Osteoblast (primary cell): ENCODE measurements around the gene SAMD4A. TPM values are rescaled to one million over a fixed set of nuclear protein-coding genes. Genes with fewer than 3 reads are reported as not detected.

Source experiments
- DNase-seq: peaks from one replicate; pipeline ENCODE4 v3.0.0; 2011; ENCODE audit warnings: low spot score, mixed read lengths; ENCODE audit not compliant: insufficient read length; ENCODE audit errors: missing footprints
- H2AFZ ChIP-seq: 2 replicates; pipeline ENCODE4 v1.6.0; 2011; ENCODE audit warnings: mild to moderate bottlenecking, low read length
- H3K27ac ChIP-seq: 2 replicates; pipeline ENCODE4 v1.5.1; 2011; ENCODE audit warnings: mild to moderate bottlenecking, low read depth, low read length, moderate library complexity
- H3K27me3 ChIP-seq: 2 replicates; pipeline ENCODE4 v1.6.0; 2012; ENCODE audit warnings: mild to moderate bottlenecking, control low read depth, inconsistent platforms, low read length, moderate library complexity; ENCODE audit not compliant: insufficient read depth
- H3K36me3 ChIP-seq: 2 replicates; pipeline ENCODE4 v1.5.1; 2011; ENCODE audit warnings: mild to moderate bottlenecking, low read length, control low read depth, moderate library complexity; ENCODE audit not compliant: insufficient read depth
- H3K4me1 ChIP-seq: 2 replicates; pipeline ENCODE4 v1.5.1; 2011; ENCODE audit warnings: mild to moderate bottlenecking, low read length, control low read depth, moderate library complexity; ENCODE audit not compliant: insufficient read depth
- H3K4me2 ChIP-seq: 2 replicates; pipeline ENCODE4 v1.6.0; 2011; ENCODE audit warnings: mild to moderate bottlenecking, low read length; ENCODE audit not compliant: insufficient read depth
- H3K4me3 ChIP-seq: fragments of 200-600 bp; sonication (generic); 3 replicates; pipeline ENCODE4 v1.5.1; 2012; ENCODE audit warnings: mild to moderate bottlenecking, low read length, inconsistent platforms; ENCODE audit not compliant: insufficient read depth
- H3K79me2 ChIP-seq: 2 replicates; pipeline ENCODE4 v1.6.0; 2012; ENCODE audit warnings: mild to moderate bottlenecking, low read length, control low read depth, inconsistent platforms; ENCODE audit not compliant: insufficient read depth
- H3K9me3 ChIP-seq: 2 replicates; pipeline ENCODE4 v1.5.1; 2011; ENCODE audit warnings: low read depth, low read length, control low read depth
- H4K20me1 ChIP-seq: 2 replicates; pipeline ENCODE4 v1.6.0; 2012; ENCODE audit warnings: mild to moderate bottlenecking, low read length, control low read depth; ENCODE audit not compliant: insufficient read depth
- total RNA-seq: library from RNA; depleted of rRNA; stranded (reverse); fragments of >200 nt; gene quantifications from 2 replicates; pipeline ENCODE4 v1.2.3, GENCODE V29; 2012
- TF ChIP-seq, protein P1 (sequence below): IDR thresholded peaks from 2 replicates; pipeline ENCODE4 v1.5.1; 2011; ENCODE audit warnings: mild to moderate bottlenecking, low read depth, low read length, moderate library complexity; ENCODE audit errors: extremely low read depth

The SAMD4A gene
- total RNA-seq, 1 donor = 26.1 TPM

- Histone ChIP-seq H4K20me1 (no peaks in the 10 kb centered on the region), H3K79me2 (no peaks in the 10 kb centered on the region), H2AFZ (no peak overlapping the region), H3K27ac (no peak overlapping the region), H3K9me3 (no peaks in the 10 kb centered on the region), H3K4me3 (no peak overlapping the region), H3K4me2 (no peak overlapping the region), H3K36me3 (no peaks in the 10 kb centered on the region), H3K27me3 (no peaks in the 10 kb centered on the region), H3K4me1 (peaks cover 5% of the 10 kb centered on the region)
- TF ChIP-seq, protein P1, sequence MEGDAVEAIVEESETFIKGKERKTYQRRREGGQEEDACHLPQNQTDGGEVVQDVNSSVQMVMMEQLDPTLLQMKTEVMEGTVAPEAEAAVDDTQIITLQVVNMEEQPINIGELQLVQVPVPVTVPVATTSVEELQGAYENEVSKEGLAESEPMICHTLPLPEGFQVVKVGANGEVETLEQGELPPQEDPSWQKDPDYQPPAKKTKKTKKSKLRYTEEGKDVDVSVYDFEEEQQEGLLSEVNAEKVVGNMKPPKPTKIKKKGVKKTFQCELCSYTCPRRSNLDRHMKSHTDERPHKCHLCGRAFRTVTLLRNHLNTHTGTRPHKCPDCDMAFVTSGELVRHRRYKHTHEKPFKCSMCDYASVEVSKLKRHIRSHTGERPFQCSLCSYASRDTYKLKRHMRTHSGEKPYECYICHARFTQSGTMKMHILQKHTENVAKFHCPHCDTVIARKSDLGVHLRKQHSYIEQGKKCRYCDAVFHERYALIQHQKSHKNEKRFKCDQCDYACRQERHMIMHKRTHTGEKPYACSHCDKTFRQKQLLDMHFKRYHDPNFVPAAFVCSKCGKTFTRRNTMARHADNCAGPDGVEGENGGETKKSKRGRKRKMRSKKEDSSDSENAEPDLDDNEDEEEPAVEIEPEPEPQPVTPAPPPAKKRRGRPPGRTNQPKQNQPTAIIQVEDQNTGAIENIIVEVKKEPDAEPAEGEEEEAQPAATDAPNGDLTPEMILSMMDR = no peak
- no peak for DNase-seq
Measured at GRCh38 chr14:54532111-54533012, 34.6 kb upstream of the SAMD4A start.

DNA sequence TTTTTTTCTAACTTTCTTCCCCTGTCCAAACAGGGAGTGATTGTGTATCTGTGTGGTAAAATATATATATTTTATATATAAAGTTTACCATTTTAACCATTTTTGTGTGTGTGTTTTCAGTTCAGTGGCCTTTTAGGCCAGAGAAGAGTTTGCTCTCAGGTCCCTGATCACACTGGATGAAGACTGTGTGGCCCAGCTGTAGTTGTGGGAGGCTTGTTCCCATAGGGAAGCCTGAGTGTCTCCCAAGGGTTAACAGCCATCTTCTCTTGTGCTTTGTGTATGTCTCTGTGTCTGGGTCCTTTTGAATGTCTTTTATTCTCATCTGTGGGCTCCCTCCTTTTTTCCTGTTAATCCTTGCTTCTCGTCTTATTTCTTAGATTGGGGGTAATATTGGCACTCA is 33.8 kb upstream of the SAMD4A start:
- H3K4me1 ChIP-seq = peaks cover 5% of the 10 kb centered on the region
- H4K20me1 ChIP-seq = no peaks in the 10 kb centered on the region
- DNase-seq = no peak
- no peak overlapping the region for H3K4me2 ChIP-seq
- H3K79me2 ChIP-seq = no peaks in the 10 kb centered on the region
- no peak overlapping the region for H2AFZ ChIP-seq
- no peaks in the 10 kb centered on the region for H3K27me3 ChIP-seq
- TF ChIP-seq, protein P1 = no peak
- H3K9me3 ChIP-seq = no peaks in the 10 kb centered on the region
- no peak overlapping the region for H3K27ac ChIP-seq
- no peak overlapping the region for H3K4me3 ChIP-seq
- H3K36me3 ChIP-seq = peaks cover 2% of the 10 kb centered on the region

- Histone ChIP-seq H4K20me1 (no peaks in the 10 kb centered on the region), H3K36me3 (peaks cover 8% of the 10 kb centered on the region), H3K4me2 (no peak overlapping the region), H2AFZ (no peak overlapping the region), H3K27ac (no peak overlapping the region), H3K79me2 (no peaks in the 10 kb centered on the region), H3K27me3 (no peaks in the 10 kb centered on the region), H3K4me1 (no peaks in the 10 kb centered on the region), H3K9me3 (no peaks in the 10 kb centered on the region), H3K4me3 (no peak overlapping the region)
- TF ChIP-seq, protein P1 = no peak
- DNase-seq = no peak
Measured at GRCh38 chr14:54535126-54535525, 31.8 kb upstream of the SAMD4A start.

DNA sequence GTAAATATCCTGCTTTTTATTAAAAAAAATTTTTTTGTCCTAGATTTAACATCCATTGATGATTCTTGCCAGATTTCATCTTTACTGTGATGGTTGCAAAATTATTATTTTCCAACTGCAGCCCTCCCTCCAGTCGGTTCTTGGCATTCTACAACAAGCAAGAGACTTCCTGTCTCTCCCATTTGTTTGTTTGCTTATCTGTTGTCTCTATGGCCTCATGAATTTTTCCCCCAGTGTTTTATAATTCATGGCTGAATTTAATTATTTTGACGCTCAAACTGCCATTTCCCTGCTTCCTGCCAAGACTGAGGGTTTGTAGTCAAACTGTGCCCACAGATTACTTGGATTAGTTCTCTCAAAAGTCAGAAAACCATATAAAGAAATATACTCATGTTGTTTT is 31.3 kb upstream of the SAMD4A start:
- no peaks in the 10 kb centered on the region for H3K9me3 ChIP-seq
- peaks cover 8% of the 10 kb centered on the region for H3K36me3 ChIP-seq
- H3K27me3 ChIP-seq = no peaks in the 10 kb centered on the region
- H3K4me1 ChIP-seq = no peaks in the 10 kb centered on the region
- H3K4me3 ChIP-seq = no peak overlapping the region
- DNase-seq = no peak
- TF ChIP-seq, protein P1 = no peak
- no peaks in the 10 kb centered on the region for H3K79me2 ChIP-seq
- no peak overlapping the region for H3K4me2 ChIP-seq
- no peaks in the 10 kb centered on the region for H4K20me1 ChIP-seq
- H3K27ac ChIP-seq = no peak overlapping the region
- H2AFZ ChIP-seq = no peak overlapping the region
